HG02973 (cell line): ENCODE measurements around the gene HOXA4.

Experiments
- ATAC-seq: cut with Tn5 transposase; IDR thresholded peaks from one replicate; pipeline ENCODE4 v1.9.1; 2021; ENCODE audit warnings: moderate library complexity; ENCODE audit not compliant: unreplicated experiment

HOXA4 gene

DNA sequence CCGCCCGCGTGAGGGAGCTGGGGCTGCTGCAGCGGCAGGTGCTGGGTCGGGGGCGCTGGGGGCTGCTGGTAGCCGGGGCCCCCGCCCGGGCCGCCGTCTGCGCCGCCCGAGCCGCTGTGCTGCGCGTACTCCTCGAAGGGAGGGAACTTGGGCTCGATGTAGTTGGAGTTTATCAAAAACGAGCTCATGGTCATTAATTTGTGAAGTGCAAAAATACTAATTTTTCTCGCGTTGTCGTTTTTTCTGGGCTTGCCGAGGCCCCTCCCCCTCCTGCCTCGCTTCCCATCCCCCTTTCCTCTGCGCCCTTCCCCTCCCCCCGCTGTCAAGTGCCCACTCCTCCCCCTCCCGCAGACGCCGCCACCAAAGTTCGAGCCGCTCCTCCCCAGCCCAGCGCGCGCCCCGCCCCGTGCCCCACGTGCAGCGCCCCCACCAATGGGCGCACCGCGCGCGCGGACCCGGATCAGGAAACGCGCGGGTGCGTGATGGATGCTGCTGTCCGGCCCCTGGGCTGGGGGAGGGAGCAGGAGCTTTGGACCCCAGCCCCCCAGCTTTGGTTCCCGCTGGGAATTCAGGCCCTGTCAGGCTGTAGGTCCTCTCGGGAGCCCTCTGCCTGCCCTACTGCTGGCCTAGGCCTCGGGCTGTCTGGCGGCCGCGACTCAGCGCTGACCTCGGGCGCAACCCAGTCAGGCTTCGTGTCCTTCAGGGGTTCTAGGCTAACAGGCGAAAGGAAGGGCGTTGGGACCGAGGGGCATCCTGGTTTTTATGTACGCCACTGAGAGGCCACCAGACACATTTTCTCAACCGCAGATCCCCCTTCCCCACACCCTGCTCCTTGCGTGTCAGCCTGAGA lies at the start of gene HOXA4:
Gene HOXA4, minus strand, starts transcription at position 218 of the 850 bp plus-strand sequence. Its CDS starts 24 bp downstream, at position 194.
- ATAC-seq, result no peak

DNA sequence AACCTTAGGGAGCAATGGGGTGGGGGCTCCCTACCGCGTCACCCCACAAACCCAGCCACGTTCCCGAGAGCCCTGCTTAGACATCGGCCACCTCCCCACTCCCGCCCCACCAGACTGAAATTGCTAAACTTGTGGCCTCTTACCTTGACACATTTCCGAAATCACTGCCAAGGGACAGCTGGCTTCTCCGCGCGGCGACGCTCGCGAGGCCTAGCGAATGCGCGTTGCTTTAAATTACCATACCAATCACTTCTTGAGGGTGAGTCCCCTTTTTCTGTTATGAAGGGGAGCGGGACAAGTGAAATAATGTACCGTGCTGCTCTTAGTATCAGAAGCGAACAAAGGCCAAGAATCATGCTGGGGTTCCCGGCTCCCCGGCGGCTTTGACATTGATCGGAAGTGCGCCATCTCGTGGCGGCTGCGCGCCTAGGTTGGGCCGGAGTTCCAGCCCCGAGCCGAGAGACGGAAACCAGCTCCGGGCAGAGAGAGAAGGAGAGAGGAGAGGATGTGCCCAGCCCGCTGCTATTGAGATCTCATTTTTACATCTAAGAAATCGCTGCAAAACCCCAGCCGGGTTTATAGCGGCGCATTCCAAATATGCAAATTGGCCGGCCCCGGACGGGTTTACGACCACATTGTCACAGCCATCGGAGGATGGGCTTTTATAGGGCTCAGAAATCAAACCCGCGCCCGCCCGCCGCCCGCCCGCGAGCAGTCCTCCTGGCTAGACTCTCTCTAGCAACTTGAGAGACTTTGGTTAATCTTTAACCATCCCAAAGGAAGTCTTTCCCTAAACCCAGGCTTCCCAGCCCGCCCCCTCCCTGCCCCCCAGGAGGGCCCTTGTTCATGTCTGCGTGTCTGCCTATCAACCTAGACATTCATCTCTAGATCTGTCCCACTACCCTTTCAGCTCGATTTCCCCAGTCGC lies 49.2 kb upstream of the HOXA4 start:
- ATAC-seq, result no peak

DNA sequence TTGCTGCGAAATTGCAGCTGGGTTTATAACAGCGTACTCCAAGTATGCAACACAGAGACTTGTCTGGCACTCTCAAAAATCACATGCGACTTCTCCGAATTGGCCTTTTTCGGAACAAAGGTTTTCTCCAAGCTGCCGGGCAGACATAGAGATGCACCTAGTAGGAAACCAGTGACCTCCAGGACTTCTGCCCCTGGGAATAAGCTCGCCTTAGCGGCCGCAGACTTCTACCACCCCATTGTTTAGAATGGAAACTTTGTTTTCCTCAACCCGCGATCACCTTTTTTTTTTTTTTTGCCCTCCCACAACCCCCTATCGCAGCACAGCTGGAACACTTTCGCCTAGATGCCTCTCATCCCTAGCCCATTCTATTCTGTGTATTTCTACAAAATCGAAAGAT lies 48.5 kb upstream of the HOXA4 start:
- ATAC-seq, result no peak

DNA sequence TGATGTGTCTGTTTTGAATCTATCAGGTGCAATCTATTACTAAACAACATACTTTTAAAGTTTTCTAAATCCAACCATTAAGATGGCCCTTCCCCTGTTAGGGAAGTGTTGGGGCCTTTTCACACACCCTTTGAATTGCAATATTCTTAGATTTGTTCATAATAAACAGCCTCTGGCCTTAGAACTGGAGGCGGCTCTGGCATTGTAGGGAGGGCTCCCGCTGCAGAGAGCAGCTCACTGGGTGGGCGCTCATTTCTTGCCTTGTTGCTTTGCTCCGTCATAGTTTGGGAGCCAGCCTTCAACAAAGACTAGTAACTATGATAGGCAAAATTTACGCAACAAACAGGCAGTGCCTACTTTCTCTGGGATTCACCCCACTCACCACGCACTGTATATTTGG lies 47.8 kb upstream of the HOXA4 start:
- no peak for ATAC-seq

DNA sequence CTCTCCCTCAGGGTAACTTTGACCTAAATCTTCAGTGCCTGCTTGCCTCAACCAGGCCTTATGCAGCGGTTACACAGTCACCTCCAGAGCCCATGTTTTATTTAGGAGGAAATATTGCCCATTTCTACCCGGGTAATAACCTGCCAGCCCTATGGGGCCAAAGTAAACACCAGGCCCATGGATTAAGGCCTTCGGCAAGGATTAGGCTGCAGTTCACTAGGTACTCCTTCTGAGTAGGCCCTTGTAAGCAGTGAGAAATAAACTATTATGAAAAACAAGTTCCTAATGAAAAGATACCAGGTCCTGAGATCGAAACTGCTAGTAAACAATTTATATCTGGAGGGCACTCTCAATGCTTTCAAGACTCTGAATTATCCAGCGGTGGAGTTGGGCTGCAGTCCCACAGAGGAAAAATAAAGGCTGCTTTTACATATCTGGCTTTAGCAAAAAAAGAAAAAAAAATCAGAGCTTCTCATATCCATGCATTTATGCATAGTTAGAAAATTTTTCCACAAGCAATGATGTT lies 47.3 kb upstream of the HOXA4 start:
- no peak for ATAC-seq

DNA sequence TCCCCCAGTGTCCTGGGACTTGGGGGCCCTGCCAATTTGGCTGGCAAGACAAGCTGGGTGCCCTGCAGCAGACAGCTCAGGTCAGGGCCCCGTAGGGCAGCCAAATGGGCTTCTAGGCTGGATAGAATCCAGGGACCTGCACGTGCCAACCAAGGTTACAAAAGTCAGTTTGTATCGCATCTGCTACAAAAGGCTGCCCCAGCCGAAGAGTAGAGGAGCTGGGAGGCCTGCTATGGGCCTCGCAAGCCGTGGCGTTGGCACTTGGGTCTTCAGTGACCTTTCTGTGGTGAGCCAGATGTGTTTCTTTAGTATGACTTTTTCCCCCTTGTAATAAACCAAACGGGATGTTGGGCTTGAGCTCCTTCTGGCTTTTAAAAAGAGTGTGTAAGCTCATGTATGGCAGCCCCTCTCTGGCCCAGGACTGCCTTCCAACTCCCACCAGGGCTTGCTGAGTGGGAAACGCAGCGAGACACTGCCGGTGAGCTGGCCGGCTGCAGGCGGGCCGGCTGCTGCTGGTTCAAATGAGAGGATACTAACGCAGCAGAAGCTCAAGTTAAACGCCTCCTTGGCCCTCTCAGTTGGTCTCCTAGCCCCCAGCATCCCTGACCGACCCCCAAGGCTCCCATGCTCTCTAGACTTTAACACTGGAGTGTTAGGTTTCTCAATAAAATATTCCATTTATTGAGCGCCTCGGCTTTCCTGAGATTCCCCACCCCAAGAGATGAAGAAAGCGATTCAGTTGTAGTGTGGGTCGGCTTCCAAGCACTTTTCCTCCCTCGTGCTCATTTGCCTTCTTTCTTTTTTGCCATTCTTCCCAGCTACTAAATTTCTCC lies 46.6 kb upstream of the HOXA4 start:
- no peak for ATAC-seq

DNA sequence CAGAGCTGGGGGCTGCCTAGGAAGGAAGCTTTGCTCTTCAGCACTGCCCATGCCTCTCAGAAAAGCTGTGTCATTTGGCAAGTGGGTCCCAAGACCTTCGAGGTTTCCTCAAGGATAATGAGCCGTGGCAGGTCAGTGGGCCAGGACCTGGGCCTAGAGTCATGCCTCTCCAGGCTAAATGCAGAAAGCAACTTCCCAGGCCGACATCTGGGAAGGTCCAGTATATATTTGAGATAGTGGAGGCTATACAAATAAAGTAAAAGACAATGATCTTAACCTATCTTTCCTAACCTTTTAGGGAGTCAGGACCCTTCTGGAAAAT lies 45.9 kb upstream of the HOXA4 start:
- no peak for ATAC-seq

DNA sequence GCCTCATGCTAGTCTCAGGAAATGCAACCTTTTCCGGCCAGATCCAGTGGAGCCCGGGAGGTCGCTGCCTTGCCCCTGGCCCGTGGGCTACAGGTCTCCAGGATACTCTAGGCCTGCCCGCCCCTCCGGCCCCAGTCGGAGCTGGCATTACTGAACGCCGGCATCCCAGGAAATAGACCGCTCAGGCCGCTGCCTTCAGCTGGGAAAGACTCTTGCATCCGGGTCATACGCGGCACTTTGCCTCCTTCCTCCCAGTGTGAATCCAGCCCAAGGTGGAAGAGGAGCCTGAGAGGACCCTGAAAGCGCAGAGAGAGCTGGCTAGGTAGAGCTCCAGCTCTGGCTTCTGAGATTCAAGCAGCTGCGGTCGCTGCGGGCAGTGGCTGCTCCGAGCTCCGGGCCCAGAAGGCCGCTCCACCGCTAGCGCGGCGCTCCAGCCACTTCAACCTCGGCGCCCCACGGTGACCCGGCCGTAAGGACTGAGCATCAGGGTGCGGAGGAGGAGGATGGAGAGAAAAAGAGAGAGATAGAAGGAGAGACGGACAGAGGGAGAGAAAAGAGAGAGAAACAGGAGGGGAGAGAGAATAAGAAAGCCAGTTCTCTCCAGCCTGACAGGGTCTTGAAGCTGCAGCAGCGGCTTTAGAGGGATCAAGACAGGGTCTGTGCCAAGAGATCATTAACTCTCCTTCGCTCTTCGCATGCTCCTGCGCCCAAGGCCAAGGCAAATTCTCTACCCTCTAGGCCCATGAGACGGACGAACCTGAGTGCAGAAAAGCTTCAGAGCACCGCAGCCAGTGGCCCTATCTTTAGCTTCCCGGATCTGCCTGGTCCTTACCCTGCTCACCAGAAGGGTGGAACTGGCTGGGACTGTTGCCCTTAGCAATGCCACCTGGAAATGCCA lies 45.3 kb upstream of the HOXA4 start:
- ATAC-seq, result no peak

DNA sequence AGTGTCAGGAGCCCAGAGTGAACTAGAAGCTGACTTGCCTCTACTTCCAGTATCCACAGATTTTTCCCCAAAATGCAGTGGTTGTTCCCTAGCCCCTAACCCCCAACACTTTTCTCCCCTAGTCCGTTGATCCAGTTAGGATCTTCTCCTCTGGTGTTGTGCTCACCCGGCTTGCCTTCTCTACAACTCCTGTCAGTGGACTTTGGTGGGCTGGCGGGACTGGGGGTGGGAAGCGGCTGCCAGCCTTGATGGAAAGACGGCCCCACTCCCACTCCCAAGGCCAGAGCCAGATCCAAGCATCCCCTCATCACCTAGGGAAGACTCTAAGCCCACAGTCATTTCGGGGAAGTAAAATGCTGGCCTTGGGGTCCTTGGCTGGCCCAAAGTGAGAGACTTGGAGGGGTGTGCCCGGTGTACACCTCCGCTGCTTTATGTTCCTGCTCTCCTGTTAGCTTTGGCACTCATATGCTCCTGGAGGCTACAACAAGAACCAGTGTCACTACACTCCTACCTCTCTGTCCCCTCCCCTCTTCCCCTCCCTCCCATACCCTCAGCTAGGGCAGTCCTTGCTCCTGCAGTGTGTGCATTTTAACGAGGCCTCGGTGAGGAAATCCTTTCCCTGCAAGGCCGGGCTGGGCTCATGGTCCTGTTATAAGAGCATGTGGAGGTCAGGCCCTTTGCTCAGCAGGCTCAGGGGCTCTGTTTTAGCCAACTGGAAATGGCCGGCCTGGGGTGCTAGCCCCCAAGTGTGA lies 44.5 kb upstream of the HOXA4 start:
- ATAC-seq, result no peak

DNA sequence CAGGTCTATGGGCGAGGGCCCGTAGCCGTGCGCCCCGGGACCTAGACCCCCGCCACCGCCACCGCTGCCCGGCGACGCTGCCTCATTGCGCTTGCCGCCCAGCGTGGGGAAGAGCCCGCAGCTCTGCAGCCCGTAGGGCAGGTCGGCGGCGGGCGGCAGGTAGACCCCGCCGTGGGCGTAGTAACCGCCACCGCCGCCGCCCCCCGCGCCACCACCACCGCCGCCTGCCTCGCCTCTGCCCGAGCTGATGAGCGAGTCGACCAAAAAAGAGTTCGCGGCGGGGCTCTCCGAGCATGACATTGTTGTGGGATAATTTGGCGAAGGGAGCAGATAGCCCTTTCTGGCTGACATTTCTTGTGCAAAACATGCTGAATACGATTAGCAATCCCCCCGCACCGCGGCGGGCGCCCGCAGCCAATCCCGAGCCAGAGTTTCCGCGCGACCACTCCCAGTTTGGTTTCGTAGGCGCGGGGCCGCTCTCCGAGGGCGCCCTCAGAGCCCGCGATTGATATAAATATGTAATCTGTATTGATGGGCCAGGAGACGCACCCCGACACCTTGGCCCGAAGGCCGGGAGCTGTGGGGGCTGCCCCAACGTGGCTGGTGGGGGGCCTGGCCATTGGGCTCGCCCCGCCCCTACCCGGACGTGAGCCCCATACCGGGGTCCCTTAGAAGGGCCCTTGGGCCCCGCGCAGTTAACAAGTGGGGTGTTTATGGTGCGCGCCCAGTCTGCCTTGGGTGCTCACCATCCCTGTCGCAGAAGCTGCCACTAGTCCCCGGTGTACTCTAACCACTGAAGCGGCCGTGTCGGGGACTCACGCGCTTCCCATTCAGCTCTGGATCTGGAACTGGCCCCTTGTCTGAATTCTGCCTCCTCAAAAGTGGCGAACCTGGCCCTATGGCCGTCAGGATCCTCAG lies 43.7 kb upstream of the HOXA4 start, which contains the start of gene HOXA10:
Gene HOXA10, minus strand, starts transcription at position 365 of the 918 bp plus-strand sequence. Its CDS starts 14 bp downstream, at position 351.
- ATAC-seq, result no peak

DNA sequence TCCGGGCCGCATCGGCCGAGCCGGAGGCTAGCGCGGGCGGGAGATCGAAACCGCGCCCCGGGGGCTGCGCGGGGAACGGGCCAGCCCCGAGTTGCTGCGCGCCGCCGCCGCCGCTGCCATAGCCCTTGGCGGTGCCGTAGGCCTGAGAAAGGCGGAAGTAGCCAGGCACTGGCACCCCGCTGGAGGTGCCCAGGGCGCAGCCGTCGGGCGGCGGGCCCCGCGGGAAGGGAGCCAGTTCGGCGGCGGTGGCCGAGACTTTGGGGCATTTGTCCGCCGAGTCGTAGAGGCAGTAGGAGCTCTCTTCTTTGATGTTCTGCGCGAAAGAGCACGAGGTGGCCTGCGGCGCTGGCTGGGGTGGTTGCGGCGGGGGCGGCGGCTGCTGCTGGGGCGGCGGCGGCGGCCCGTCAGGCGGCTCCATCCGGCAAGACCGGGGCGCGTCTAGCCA lies 43.0 kb upstream of the HOXA4 start:
- no peak for ATAC-seq

DNA sequence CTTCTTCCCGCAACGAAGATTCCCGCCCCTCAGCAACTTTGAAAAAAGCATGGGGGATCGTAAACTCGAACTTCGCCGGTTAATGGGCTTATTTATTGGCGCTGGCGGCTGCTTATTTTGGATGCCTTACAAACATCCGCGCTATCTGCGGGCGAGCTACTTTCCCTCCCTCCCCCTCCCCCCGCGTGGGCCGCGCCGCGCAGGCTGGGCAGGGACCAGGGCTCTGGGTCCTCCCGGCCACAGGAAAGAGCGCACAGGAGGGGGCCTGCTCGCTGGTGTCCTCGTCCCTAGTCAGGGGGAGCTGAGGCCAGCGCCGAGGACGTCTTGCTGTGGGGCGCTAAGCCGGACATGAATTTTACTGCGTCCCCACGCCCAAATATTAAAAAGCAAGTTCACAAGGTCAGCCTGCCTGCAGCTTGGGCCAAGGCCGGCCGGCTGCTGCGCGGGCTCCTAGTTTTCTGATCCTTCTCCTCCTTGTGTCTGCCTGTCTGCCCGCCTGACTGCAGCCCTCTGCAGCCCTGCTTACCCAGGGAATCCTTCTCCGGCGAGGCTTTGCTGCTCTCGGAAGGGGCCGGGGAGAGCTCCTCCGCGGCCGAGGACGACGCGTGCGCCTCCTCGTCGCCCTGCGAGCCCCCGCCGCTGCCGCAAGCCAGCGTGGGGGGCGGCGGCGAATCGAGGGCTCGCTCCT lies 42.4 kb upstream of the HOXA4 start:
- no peak for ATAC-seq

DNA sequence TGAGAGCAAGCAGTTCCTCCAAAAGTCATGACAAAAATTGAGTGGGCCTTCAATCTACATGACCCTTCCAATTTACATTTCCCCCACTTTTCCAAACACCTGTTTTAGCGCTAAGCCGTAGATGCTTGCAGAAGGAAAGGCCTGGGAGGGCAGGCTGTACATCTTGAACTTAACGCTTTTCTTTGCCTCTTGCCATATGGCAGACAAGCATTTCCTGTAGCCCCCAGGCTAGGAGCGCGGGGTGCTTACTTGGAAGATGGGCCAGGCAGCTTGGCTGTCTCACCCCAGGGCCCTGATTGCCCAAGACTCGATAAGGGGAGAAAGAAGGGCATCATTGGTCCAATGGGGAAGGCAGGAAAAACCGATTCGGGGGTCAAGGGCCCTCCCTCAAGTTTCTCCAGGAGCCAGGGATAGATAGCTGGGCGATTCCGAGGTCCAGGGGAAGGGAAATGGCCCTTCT lies 41.8 kb upstream of the HOXA4 start:
- ATAC-seq, result no peak

DNA sequence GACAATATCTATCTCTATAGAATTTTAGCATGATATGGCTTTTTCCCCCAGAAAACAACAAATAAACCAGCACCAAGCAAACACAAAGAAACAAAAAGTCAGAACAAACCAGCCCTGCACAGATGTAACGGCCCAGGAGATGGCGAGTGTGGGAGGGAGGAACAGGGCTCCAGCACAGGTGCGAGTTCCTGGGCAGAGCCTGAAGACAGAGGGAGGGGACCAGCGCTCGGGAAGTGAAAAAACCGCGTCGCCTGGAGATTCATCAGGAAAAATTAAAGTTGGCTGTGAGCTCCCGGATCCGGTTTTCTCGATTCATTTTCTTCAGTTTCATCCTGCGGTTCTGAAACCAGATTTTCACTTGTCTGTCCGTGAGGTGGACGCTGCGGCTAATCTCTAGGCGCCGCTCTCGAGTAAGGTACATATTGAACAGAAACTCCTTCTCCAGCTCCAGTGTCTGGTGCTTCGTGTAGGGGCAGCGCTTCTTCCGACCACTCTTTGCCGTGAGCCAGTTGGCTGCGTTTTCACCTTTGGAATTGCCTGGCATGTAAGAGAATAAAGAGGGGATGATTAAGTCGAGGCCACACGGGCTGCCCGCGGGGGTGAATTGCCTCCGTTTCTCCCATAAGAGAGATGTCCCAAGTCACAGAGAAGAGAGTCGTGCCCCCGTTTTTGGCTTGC lies 41.2 kb upstream of the HOXA4 start:
- no peak for ATAC-seq

DNA sequence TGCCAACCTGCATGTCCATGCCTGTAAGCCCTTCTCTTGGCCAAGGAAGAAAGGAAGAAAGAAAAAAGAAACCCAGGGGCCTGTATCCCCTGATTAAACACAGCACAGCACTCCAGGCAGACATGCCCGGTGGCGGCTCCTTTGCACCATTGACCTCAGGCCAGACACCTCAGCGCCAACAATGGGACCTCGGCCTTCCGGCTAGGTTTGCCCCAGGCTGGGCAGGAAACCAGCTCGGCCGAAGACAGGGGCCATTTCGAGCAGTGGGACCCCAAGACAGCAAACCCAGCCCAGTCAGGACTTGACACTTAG lies 40.7 kb upstream of the HOXA4 start:
- ATAC-seq, result no peak

DNA sequence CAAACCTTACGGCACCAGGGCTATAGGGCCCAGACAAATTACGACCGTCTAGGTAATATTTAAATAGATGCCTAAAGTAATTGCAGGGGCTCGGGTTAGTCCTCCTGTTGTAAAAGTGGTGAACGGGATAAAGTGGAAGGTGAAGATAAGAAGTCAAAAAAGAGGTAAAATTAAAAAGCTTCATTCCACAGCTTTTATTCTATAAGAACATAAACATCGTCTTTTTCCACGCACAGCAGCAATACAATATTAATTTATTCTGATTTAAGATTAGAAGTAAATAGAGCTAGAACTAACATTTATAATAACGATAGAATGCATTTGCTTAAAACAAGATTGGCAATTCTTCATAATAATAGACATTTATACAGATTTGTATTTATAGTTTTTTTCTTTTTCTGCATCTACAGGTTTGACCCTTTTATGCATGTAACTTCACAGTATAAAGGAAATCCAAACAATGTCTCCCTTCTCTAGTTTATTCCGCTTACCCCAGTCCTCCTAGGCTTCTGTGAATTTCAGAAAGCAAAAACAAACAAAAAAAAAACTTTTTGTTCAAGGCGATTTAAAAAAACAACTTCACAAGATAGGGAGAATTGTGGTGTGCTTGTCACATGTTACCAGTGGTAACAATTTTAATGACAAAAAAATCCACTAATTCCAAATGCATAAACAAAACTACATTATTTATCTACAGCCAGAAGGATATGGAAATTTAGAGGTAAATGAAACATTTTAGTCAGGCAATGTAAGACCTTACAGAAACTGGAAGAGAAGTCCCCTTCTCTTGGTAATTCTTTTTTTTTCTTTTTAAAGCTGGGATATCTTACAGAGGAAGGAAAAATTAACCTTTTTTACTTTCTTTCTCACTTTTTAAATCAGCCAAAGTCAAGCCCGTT lies 40.1 kb upstream of the HOXA4 start:
- ATAC-seq, result no peak
